ENCODE data around the gene CLASP1. TPM values are rescaled to one million over a fixed set of nuclear protein-coding genes. Genes with fewer than 3 reads are reported as not detected.
"Not testable (repeated sequence)": the region's sequence is repeated elsewhere in the genome, so short reads cannot be mapped to it uniquely, and the experiment has no call there.

Gene CLASP1
- total and polyA plus RNA-seq, 2 experiments from 2014 or later, result 16.6 to 56.3 TPM

DNA sequence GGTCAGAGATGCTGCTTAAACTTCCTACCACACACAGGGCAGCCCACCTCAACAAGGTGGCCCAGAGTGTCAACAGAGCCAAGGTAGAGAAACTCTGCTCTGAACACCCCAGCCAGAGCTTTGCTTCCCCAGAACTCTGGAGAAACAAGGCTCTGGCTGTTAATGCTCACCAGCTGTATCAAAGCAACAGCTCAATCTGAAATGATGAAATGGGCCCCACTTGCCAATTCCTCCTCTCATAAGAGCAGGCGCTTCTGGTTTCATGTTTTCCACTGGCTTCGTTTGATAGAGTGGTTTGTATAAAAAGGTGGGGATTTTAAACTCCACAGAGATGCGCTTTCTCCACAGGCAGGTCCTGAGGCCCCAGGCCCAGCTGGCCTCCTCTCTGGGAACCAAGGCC, 303.4 kb downstream of the CLASP1 start (continued):
- TF ChIP-seq, protein P1, sequence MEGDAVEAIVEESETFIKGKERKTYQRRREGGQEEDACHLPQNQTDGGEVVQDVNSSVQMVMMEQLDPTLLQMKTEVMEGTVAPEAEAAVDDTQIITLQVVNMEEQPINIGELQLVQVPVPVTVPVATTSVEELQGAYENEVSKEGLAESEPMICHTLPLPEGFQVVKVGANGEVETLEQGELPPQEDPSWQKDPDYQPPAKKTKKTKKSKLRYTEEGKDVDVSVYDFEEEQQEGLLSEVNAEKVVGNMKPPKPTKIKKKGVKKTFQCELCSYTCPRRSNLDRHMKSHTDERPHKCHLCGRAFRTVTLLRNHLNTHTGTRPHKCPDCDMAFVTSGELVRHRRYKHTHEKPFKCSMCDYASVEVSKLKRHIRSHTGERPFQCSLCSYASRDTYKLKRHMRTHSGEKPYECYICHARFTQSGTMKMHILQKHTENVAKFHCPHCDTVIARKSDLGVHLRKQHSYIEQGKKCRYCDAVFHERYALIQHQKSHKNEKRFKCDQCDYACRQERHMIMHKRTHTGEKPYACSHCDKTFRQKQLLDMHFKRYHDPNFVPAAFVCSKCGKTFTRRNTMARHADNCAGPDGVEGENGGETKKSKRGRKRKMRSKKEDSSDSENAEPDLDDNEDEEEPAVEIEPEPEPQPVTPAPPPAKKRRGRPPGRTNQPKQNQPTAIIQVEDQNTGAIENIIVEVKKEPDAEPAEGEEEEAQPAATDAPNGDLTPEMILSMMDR (conservative IDR thresholded peaks at IDR 0.05; ENCODE audit: low read depth in 2 of 2), result no peak
- TF ChIP-seq, protein P2, sequence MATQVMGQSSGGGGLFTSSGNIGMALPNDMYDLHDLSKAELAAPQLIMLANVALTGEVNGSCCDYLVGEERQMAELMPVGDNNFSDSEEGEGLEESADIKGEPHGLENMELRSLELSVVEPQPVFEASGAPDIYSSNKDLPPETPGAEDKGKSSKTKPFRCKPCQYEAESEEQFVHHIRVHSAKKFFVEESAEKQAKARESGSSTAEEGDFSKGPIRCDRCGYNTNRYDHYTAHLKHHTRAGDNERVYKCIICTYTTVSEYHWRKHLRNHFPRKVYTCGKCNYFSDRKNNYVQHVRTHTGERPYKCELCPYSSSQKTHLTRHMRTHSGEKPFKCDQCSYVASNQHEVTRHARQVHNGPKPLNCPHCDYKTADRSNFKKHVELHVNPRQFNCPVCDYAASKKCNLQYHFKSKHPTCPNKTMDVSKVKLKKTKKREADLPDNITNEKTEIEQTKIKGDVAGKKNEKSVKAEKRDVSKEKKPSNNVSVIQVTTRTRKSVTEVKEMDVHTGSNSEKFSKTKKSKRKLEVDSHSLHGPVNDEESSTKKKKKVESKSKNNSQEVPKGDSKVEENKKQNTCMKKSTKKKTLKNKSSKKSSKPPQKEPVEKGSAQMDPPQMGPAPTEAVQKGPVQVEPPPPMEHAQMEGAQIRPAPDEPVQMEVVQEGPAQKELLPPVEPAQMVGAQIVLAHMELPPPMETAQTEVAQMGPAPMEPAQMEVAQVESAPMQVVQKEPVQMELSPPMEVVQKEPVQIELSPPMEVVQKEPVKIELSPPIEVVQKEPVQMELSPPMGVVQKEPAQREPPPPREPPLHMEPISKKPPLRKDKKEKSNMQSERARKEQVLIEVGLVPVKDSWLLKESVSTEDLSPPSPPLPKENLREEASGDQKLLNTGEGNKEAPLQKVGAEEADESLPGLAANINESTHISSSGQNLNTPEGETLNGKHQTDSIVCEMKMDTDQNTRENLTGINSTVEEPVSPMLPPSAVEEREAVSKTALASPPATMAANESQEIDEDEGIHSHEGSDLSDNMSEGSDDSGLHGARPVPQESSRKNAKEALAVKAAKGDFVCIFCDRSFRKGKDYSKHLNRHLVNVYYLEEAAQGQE (IDR thresholded peaks at IDR 0.05; ENCODE audit: unreplicated experiment), result no peak
- TF ChIP-seq NANOG (IDR thresholded peaks at IDR 0.05; ENCODE audit: borderline replicate concordance) (no peak), STAT1 (IDR thresholded peaks at IDR 0.05; ENCODE audit: unreplicated experiment) (no peak)

- H3K4me1 Mint-ChIP-seq, result no peaks in the 10 kb centered on the region
- H3K27ac Mint-ChIP-seq, result no peak overlapping the region
- H3K27me3 Mint-ChIP-seq (ENCODE audit: insufficient read depth, low read depth, poor library complexity), result peaks cover 3% of the 10 kb centered on the region
- no peaks in the 10 kb centered on the region for H3F3A ChIP-seq (replicated peaks; ENCODE audit: low read depth)
- H3K36me3 Mint-ChIP-seq (ENCODE audit: low read depth), result peaks cover 60% of the 10 kb centered on the region
- TF ChIP-seq EZH2 (IDR thresholded peaks at IDR 0.05; ENCODE audit: low read depth, unreplicated experiment) (no peak), ZNF462 (CRISPR knock-in tag; IDR thresholded peaks at IDR 0.05) (no peak)
- no peaks in the 10 kb centered on the region for H3K9me2 ChIP-seq (ENCODE audit: insufficient read depth)
- no peak for ATAC-seq
- no peak overlapping the region for H3K27ac ChIP-seq (ENCODE audit: low read depth)
- no peak overlapping the region for H3K4me3 Mint-ChIP-seq
- no peak for DNase-seq (ENCODE audit: low spot score)
- no peaks in the 10 kb centered on the region for H3K27me3 ChIP-seq (ENCODE audit: insufficient read depth)
- no peaks in the 10 kb centered on the region for H3K9me3 Mint-ChIP-seq
- no peaks in the 10 kb centered on the region; the same call in 1 of the 2 replicates for H3K36me3 ChIP-seq (ENCODE audit: insufficient read depth)
- no peak overlapping the region for H3K4me2 ChIP-seq
- H3K4me1 ChIP-seq (ENCODE audit: insufficient read depth), result no peaks in the 10 kb centered on the region
- H4K20me1 ChIP-seq (replicated peaks; ENCODE audit: insufficient read depth), result no peaks in the 10 kb centered on the region; the same call in 1 of the 2 replicates
- no peak overlapping the region for H3K4me3 ChIP-seq
- H2AFZ ChIP-seq, result no peak overlapping the region
- H3K79me2 ChIP-seq (replicated peaks; ENCODE audit: insufficient read depth), result no peaks in the 10 kb centered on the region
Observed at GRCh38 chr2:121345101-121345500, 304.2 kb downstream of the CLASP1 start.

DNA sequence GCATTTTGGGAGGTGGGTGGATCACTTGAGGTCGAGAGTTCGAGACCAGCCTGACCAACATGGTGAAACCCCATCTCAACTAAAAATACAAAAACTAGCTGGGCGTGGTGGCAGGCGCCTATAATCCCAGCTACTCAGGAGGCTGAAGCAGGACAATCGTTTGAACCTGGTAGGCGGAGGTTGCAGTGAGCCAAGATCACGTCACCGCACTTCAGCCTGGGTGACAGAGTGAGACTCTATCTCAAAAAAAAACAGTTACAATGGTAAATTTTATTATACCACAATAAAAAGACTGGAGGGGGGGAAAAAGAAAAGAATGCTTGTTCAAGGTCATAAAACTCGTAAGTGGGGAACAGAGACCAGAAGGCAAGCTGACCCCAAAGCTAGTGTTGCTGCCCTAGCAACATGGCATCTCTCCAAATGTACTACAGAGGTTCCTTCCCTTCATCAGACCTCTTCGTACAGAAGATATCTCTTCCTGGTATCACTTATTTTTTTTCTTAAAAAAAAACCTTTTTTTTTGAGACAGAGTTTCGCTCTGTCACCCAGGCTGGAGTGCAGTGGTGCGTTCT, 305.3 kb downstream of the CLASP1 start:
- not testable (repeated sequence) for H2AFZ ChIP-seq; H3K79me2 ChIP-seq (replicated peaks; ENCODE audit: insufficient read depth); H3K9me2 ChIP-seq (ENCODE audit: insufficient read depth); H3F3A ChIP-seq (replicated peaks; ENCODE audit: low read depth); H3K27ac Mint-ChIP-seq; H3K27me3 ChIP-seq (ENCODE audit: insufficient read depth); H3K9me3 Mint-ChIP-seq; H3K4me1 Mint-ChIP-seq; H3K4me3 Mint-ChIP-seq; H3K4me2 ChIP-seq; ATAC-seq; H3K27ac ChIP-seq (ENCODE audit: low read depth); H3K36me3 ChIP-seq (ENCODE audit: insufficient read depth); H4K20me1 ChIP-seq (replicated peaks; ENCODE audit: insufficient read depth); H3K4me3 ChIP-seq; DNase-seq (ENCODE audit: low spot score); H3K27me3 Mint-ChIP-seq (ENCODE audit: insufficient read depth, low read depth, poor library complexity); H3K4me1 ChIP-seq (ENCODE audit: insufficient read depth)
- H3K36me3 Mint-ChIP-seq (ENCODE audit: low read depth), result peaks cover 61% of the 10 kb centered on the region
